22Rv1 (cell line): ENCODE measurements around the gene ZCCHC9.

Source experiments
- CTCF ChIP-seq: fragments of 450-650 bp; IDR thresholded peaks from 2 replicates; pipeline ENCODE4 v1.5.1; 2017; ENCODE audit warnings: mild to moderate bottlenecking
- ZFX ChIP-seq: fragments of 450-650 bp; IDR thresholded peaks from 2 replicates; pipeline ENCODE4 v1.6.1; 2017; ENCODE audit warnings: antibody characterized with exemption, borderline replicate concordance

DNA sequence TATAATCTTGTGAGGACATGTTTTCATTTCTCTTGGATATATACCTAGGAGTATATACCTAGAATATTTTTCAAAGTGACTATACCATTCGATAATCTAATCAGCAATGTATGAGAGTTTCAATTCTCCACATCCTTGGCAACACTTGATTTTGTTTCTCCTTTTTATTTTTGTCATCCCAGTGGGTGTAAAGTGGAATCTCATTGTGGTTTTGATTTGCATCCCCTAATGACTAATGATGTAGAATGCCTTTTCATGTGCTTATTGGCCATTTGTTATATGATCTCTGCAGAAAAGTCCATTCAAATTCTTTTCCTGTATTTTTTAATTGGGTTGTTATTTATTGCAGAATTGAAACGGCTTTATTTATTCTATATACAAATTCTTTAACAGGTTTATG, 15.2 kb downstream of the ZCCHC9 start:
- no peak for TF ChIP-seq CTCF
- no peak for TF ChIP-seq ZFX
